Thymus (tissue), 11 donors: ENCODE measurements around the gene TKT. TPM values are rescaled to one million over a fixed set of nuclear protein-coding genes. Genes with fewer than 3 reads are reported as not detected.
"Not testable (repeated sequence)": the region's sequence is repeated elsewhere in the genome, so short reads cannot be mapped to it uniquely, and the experiment has no call there.

Experiments used
- DNase-seq, 9 donors: peaks; one replicate each; pipeline ENCODE4 v3.0.0-alpha.2; 2013; ENCODE audit warnings: low spot score in 9 of 9, low read depth in 6 of 9, missing footprints in 1 of 9
- H3K27ac ChIP-seq, 2 donors: one replicate each; pipeline ENCODE4 v1.5.1; 2013; ENCODE audit warnings: control low read depth in 1 of 2, low read depth in 1 of 2, low read length in 1 of 2, mild to moderate bottlenecking in 1 of 2, moderate library complexity in 1 of 2
- H3K27me3 ChIP-seq, 2 donors: one replicate each; pipeline ENCODE4 v1.5.1; 2013; ENCODE audit warnings: low read length in 1 of 2; ENCODE audit not compliant: control insufficient read depth in 2 of 2, insufficient read depth in 1 of 2
- H3K36me3 ChIP-seq, 2 donors: one replicate each; pipeline ENCODE4 v1.5.1; 2013; ENCODE audit warnings: low read length in 1 of 2, mild to moderate bottlenecking in 1 of 2, moderate library complexity in 1 of 2; ENCODE audit not compliant: control insufficient read depth in 2 of 2, insufficient read depth in 2 of 2
- H3K4me1 ChIP-seq, 2 donors: one replicate each; pipeline ENCODE4 v1.5.1; 2013; ENCODE audit warnings: low read length in 2 of 2; ENCODE audit not compliant: control insufficient read depth in 2 of 2, insufficient read depth in 2 of 2
- H3K4me3 ChIP-seq, 2 donors: one replicate each; pipeline ENCODE4 v1.5.1; 2013; ENCODE audit warnings: low read length in 2 of 2, control low read depth in 1 of 2, mild to moderate bottlenecking in 1 of 2
- H3K9me3 ChIP-seq, 2 donors: one replicate each; pipeline ENCODE4 v1.5.1; 2013; ENCODE audit warnings: low read length in 1 of 2, mild to moderate bottlenecking in 1 of 2; ENCODE audit not compliant: control insufficient read depth in 2 of 2, insufficient read depth in 1 of 2
- WGBS: extraction: QIAGEN DNeasy Blood & Tissue Kit; methylation state at CpG from one replicate; pipeline ENCODE4 v1.1.7; 2013; 5-methylcytosine and 5-hydroxymethylcytosine counted together
- polyA plus RNA-seq: library from polyadenylated mRNA; stranded (reverse); fragments of 200-250 nt; gene quantifications from one replicate; pipeline ENCODE4 v1.2.3, GENCODE V29; 2013
- total RNA-seq: library from RNA; stranded (reverse); fragments of 120-200 nt; gene quantifications from one replicate; pipeline ENCODE4 v1.2.4, GENCODE V29; 2013
- donor health status: healthy.

TKT gene
- total and polyA plus RNA-seq, 2 donors = 90.6 to 179 TPM

- H3K4me3 ChIP-seq, DNase-seq, H3K27ac ChIP-seq, H3K9me3 ChIP-seq, H3K36me3 ChIP-seq, H3K27me3 ChIP-seq: not testable (repeated sequence)
- 99% methylated on average over 11 of the region's 11 CpGs for WGBS
- H3K4me1 ChIP-seq = peaks cover 0 to 25% of the 10 kb centered on the region in 2 donors
These were observed 13.4 kb upstream of the TKT start for GRCh38 chr3:53269193-53269592.

- H3K27me3 ChIP-seq = no peaks in the 10 kb centered on the region
- H3K27ac ChIP-seq = no peak overlapping the region
- no peak overlapping the region for H3K4me3 ChIP-seq
- no peaks in the 10 kb centered on the region for H3K36me3 ChIP-seq
- no peaks in the 10 kb centered on the region for H3K9me3 ChIP-seq
- DNase-seq = no peak
- peaks cover 0 to 11% of the 10 kb centered on the region in 2 donors for H3K4me1 ChIP-seq
These were observed 11.9 kb upstream of the TKT start for GRCh38 chr3:53267766-53268165.

DNA sequence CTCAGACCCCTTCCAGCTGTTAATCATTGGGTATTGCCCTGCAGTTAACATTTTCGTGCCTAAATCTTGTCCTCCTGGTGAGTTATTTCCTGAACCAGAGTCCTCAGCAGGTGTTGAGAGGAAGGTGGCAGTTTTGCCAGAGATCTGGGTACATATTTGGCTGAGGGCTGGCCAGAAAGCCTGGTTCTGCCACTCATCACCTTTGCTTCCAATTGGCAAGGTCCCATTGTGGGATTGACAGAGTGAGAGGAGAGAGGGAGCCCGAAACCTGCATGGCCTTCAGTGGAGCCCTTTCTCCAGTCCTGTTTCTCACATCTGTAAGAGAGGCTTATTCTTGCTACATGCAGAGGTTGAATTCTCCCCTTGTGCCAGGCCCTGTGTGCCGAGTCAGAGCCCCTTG is 8.9 kb upstream of the TKT start:
- WGBS = 72% methylated on average over 3 of the region's 3 CpGs
- Histone ChIP-seq H3K36me3 (no peaks in the 10 kb centered on the region), H3K9me3 (no peaks in the 10 kb centered on the region), H3K4me3 (no peak overlapping the region), H3K4me1 (peaks cover 0 to 3% of the 10 kb centered on the region in 2 donors), H3K27me3 (no peaks in the 10 kb centered on the region), H3K27ac (no peak overlapping the region)
- DNase-seq = no peak

GRCh38 chr3:53263907-53264306 is 8.1 kb upstream of the TKT start:
- H3K9me3 ChIP-seq = no peaks in the 10 kb centered on the region
- no peak for DNase-seq
- no peak overlapping the region for H3K27ac ChIP-seq
- no peaks in the 10 kb centered on the region for H3K27me3 ChIP-seq
- 97% methylated on average over 4 of the region's 4 CpGs for WGBS
- no peaks in the 10 kb centered on the region for H3K36me3 ChIP-seq
- peaks cover 0 to 8% of the 10 kb centered on the region in 2 donors for H3K4me1 ChIP-seq
- no peak overlapping the region for H3K4me3 ChIP-seq

DNA sequence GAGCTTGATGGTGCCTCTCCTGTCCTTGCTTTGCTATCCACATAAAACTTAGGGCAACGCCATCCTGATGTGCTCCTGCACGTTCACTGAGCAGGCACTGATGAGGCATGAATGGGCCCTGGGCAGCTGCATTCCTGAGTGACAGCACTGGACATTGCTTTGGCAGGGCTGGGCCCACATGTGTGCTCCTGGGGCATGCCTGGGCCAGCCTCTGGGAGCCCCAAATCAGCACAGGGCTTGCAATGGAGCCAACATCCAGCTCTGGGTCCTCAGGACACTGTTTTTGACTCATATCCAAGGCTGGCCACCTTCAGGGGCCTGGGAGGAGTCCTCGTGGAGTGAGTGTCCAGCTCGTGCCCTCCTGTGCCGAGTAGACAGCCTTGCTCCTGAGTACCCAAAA is 5.9 kb upstream of the TKT start:
- H3K36me3 ChIP-seq = no peaks in the 10 kb centered on the region
- no peaks in the 10 kb centered on the region for H3K9me3 ChIP-seq
- H3K27ac ChIP-seq = no peak overlapping the region
- no peak for DNase-seq
- H3K27me3 ChIP-seq = no peaks in the 10 kb centered on the region
- no peak overlapping the region for H3K4me3 ChIP-seq
- WGBS = 94% methylated on average over 5 of the region's 5 CpGs
- peaks cover 0 to 9% of the 10 kb centered on the region in 2 donors for H3K4me1 ChIP-seq

GRCh38 chr3:53260286-53260785 is 4.5 kb upstream of the TKT start:
- Histone ChIP-seq H3K27me3 (no peaks in the 10 kb centered on the region), H3K27ac (no peak overlapping the region), H3K9me3 (no peaks in the 10 kb centered on the region), H3K4me1 (peaks cover 0 to 14% of the 10 kb centered on the region in 2 donors), H3K4me3 (no peak overlapping the region), H3K36me3 (no peaks in the 10 kb centered on the region)
- WGBS = 97% methylated on average over 4 of the region's 4 CpGs
- DNase-seq = no peak

DNA sequence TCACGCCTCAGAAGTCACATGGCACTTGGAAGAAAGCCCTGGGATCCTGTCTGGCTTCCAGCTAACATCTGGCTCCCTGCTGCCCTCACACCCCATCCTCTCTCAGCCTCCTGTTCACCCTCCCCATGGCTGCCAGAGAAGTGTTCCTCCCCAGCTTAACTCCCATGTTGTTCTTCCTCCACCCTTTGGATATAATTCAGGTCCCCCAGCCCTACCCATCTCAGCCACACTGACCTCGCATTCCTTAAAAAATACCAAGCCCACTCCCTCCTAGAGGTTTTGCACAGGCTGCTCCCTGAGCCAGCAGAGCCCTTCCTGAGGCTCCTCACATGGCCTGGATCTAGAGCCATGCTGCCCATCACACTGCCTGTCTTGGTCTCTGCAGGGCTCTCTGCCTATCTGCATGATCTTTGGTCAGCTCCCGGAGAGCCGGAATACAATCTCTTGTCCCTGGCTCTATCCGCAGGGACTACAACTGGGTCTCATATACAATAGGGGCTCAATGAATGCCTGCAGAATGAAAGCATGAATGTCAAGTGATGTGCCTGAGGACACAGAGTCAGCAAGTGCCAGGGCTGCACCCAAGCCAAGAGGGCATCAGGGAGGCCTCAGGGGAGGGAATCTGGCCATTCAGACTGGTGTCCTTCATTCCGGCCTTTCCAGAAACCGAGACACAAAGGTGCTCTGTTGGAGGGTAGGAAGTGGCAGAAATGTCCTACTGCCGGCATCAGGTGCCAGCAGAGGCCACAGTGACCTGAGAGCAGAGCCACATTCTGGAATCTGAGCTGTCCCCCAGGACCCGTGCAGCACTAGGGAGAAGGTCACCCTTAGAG is 3.8 kb upstream of the TKT start:
- Histone ChIP-seq H3K4me1 (peaks cover 1 to 16% of the 10 kb centered on the region in 2 donors), H3K36me3 (no peaks in the 10 kb centered on the region), H3K4me3 (no peak overlapping the region), H3K27ac (no peak overlapping the region), H3K9me3 (no peaks in the 10 kb centered on the region), H3K27me3 (no peaks in the 10 kb centered on the region)
- no peak for DNase-seq
- 95% methylated on average over 9 of the region's 9 CpGs for WGBS

GRCh38 chr3:53258600-53259426 is 3.0 kb upstream of the TKT start:
- 95% methylated on average over 8 of the region's 8 CpGs for WGBS
- Histone ChIP-seq H3K27ac (no peak overlapping the region), H3K4me1 (peaks cover 9 to 25% of the 10 kb centered on the region in 2 donors)

GRCh38 chr3:53257465-53257864 is 1.6 kb upstream of the TKT start:
- no peaks in the 10 kb centered on the region for H3K9me3 ChIP-seq
- no peaks in the 10 kb centered on the region for H3K27me3 ChIP-seq
- H3K36me3 ChIP-seq = no peaks in the 10 kb centered on the region
- H3K27ac ChIP-seq = no peak overlapping the region
- 99% methylated on average over 4 of the region's 4 CpGs for WGBS
- DNase-seq = no peak
- no peak overlapping the region for H3K4me3 ChIP-seq
- peaks cover 21 to 38% of the 10 kb centered on the region in 2 donors for H3K4me1 ChIP-seq

More at GRCh38 chr3:53258600-53259426, 3.0 kb upstream of the TKT start:
- no peaks in the 10 kb centered on the region for H3K27me3 ChIP-seq
- no peaks in the 10 kb centered on the region for H3K9me3 ChIP-seq
- no peak overlapping the region for H3K4me3 ChIP-seq
- DNase-seq = no peak
- H3K36me3 ChIP-seq = no peaks in the 10 kb centered on the region
